Measurements from ENCODE around the gene IGF2BP3. TPM values are rescaled to one million over a fixed set of nuclear protein-coding genes. Genes with fewer than 3 reads are reported as not detected.
"Not testable (repeated sequence)": the region's sequence is repeated elsewhere in the genome, so short reads cannot be mapped to it uniquely, and the experiment has no call there.

IGF2BP3 gene
- total RNA-seq, 1 experiment from 2014 or later: 111 TPM

DNA sequence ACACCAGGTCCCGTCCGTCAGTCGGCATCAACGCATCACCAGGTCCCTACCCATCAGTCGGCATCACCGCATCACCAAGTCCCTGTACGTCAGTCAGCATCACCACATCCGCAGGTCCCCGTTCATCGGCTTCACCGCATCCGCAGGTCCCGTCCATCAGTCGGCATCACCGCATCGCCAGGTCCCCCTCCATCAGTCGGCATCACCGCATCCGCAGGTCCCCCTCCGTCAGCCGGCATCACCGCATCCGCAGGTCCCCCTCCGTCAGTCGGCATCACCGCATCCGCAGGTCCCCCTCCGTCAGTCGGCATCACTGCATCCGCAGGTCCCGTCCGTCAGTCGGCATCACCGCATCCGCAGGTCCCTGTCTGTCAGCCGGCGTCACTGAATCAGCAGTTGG, 55.1 kb downstream of the IGF2BP3 start:
- no peak overlapping the region for H3K4me3 Mint-ChIP-seq (ENCODE audit: low read depth, unreplicated experiment)
- H3K27ac Mint-ChIP-seq (ENCODE audit: unreplicated experiment): no peak overlapping the region
- intact Hi-C loops (cut with micrococcal nuclease; ENCODE audit: unreplicated experiment): no loop called here
- CTCF ChIA-PET: no interaction called here
- DNase-seq: no peak
- no peaks in the 10 kb centered on the region for H3K27me3 Mint-ChIP-seq (ENCODE audit: unreplicated experiment)
- H3K4me1 Mint-ChIP-seq (ENCODE audit: low read depth, unreplicated experiment): peaks cover 41% of the 10 kb centered on the region
- no peaks in the 10 kb centered on the region for H3K9me3 Mint-ChIP-seq (ENCODE audit: low read depth, unreplicated experiment)
- H3K36me3 Mint-ChIP-seq (ENCODE audit: insufficient read depth, unreplicated experiment): peaks cover 61% of the 10 kb centered on the region
- TF ChIP-seq, protein P1, sequence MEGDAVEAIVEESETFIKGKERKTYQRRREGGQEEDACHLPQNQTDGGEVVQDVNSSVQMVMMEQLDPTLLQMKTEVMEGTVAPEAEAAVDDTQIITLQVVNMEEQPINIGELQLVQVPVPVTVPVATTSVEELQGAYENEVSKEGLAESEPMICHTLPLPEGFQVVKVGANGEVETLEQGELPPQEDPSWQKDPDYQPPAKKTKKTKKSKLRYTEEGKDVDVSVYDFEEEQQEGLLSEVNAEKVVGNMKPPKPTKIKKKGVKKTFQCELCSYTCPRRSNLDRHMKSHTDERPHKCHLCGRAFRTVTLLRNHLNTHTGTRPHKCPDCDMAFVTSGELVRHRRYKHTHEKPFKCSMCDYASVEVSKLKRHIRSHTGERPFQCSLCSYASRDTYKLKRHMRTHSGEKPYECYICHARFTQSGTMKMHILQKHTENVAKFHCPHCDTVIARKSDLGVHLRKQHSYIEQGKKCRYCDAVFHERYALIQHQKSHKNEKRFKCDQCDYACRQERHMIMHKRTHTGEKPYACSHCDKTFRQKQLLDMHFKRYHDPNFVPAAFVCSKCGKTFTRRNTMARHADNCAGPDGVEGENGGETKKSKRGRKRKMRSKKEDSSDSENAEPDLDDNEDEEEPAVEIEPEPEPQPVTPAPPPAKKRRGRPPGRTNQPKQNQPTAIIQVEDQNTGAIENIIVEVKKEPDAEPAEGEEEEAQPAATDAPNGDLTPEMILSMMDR (IDR thresholded peaks at IDR 0.05; ENCODE audit: unreplicated experiment): no peak
- BruUV-seq (replicated peaks): no TSS peak

DNA sequence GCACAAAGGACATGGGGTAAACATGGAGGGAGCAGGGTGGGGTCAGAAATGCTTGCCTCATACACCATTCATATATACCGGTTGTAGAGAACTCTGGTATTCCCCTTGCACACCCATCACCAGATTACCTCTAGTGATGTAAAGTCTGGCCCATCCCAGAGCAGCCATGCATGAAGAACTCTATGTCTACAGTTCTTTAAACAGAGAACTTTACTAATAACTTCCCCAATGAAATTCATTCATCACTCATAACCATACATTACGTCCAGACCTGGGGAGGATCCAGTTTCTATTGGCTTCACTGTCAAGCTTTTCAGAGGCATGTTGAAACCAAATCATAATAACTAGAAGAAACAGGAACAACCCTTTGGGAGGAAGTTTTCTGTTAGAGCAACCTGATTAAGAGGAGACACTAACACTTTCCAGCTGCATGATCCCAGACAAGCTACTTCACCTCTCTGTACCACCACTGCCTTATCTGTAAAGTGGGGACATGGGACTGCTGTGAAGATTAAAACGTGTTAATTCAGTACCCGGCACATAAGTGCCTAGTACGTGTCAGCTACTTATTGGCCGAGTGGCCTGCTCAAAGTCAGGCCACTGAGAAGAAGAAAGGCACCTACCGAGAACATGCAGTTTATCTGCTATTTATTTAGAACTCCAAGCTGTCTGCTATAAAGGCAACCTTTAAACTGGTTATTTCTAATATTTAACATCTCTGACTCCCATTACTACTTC, 59.7 kb downstream of the IGF2BP3 start:
- H3K4me3 Mint-ChIP-seq (ENCODE audit: low read depth, unreplicated experiment): no peak overlapping the region
- H3K36me3 Mint-ChIP-seq (ENCODE audit: insufficient read depth, unreplicated experiment): peaks cover 55% of the 10 kb centered on the region
- intact Hi-C loops (cut with micrococcal nuclease; ENCODE audit: unreplicated experiment): no loop called here
- BruUV-seq (replicated peaks): no TSS peak
- no peak overlapping the region for H3K27ac Mint-ChIP-seq (ENCODE audit: unreplicated experiment)
- no peak for DNase-seq
- no peaks in the 10 kb centered on the region for H3K9me3 Mint-ChIP-seq (ENCODE audit: low read depth, unreplicated experiment)
- CTCF ChIA-PET: interaction anchor here (0.9 kb wide), 1 partner anchor 34 kb away, joined by 3 read pairs; no protein-coding TSS in a partner anchor
- peaks cover 15% of the 10 kb centered on the region for H3K4me1 Mint-ChIP-seq (ENCODE audit: low read depth, unreplicated experiment)
- no peaks in the 10 kb centered on the region for H3K27me3 Mint-ChIP-seq (ENCODE audit: unreplicated experiment)
- TF ChIP-seq, protein P1 (IDR thresholded peaks at IDR 0.05; ENCODE audit: unreplicated experiment): no peak

DNA sequence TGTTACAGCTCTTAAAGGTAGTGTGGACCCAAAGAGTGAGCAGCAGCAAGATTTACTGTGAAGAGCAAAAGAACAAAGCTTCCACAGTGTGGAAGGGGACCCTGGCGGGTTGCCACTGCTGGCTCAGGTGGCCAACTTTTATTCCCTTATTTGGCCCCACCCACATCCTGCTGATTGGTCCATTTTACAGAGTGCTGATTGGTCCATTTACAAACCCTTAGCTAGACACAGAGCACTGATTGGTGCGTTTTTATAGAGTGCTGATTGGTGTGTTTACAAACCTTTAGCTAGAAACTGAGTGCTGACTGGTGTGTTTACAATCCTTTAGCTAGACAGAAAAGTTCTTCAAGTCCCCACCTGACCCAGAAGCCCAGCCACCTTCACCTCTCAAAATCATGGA, 63.7 kb downstream of the IGF2BP3 start:
- Mint-ChIP-seq H3K4me1 (ENCODE audit: low read depth, unreplicated experiment) (peaks cover 30% of the 10 kb centered on the region), H3K36me3 (ENCODE audit: insufficient read depth, unreplicated experiment) (peaks cover 63% of the 10 kb centered on the region)
- intact Hi-C loops (cut with micrococcal nuclease; ENCODE audit: unreplicated experiment); H3K27ac Mint-ChIP-seq (ENCODE audit: unreplicated experiment); H3K27me3 Mint-ChIP-seq (ENCODE audit: unreplicated experiment); H3K9me3 Mint-ChIP-seq (ENCODE audit: low read depth, unreplicated experiment); H3K4me3 Mint-ChIP-seq (ENCODE audit: low read depth, unreplicated experiment); DNase-seq; BruUV-seq (replicated peaks): not testable (repeated sequence)
- CTCF ChIA-PET: interaction anchor here (0.6 kb wide), 2 partner anchors 49 to 1055 kb away, joined by 3 to 5 read pairs; no protein-coding TSS in a partner anchor

DNA sequence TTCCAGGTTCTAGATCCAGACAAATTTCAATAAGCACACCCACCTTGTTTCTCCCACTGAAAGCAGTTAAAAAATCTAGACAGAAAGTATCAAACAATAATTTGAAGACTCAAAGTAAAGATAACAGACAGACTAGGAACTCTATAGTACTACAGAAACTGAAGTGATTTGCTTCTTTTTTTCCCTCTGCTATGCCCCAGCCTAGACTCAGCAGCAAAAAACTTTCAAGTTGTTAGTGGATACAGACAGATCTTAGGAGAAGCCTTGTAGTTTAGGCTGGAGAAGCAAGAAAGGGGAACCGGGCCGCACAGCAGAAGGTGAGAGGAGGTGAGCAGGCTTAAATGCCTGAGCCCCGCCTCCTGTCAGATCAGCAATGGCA, 65.1 kb downstream of the IGF2BP3 start:
- intact Hi-C loops (cut with micrococcal nuclease; ENCODE audit: unreplicated experiment): no loop called here
- DNase-seq: no peak
- H3K9me3 Mint-ChIP-seq (ENCODE audit: low read depth, unreplicated experiment): no peaks in the 10 kb centered on the region
- no peaks in the 10 kb centered on the region for H3K27me3 Mint-ChIP-seq (ENCODE audit: unreplicated experiment)
- peaks cover 68% of the 10 kb centered on the region for H3K36me3 Mint-ChIP-seq (ENCODE audit: insufficient read depth, unreplicated experiment)
- TF ChIP-seq, protein P1 (IDR thresholded peaks at IDR 0.05; ENCODE audit: unreplicated experiment): no peak
- CTCF ChIA-PET: no interaction called here
- H3K27ac Mint-ChIP-seq (ENCODE audit: unreplicated experiment): no peak overlapping the region
- peaks cover 23% of the 10 kb centered on the region for H3K4me1 Mint-ChIP-seq (ENCODE audit: low read depth, unreplicated experiment)
- BruUV-seq (replicated peaks): no TSS peak
- H3K4me3 Mint-ChIP-seq (ENCODE audit: low read depth, unreplicated experiment): no peak overlapping the region

All from Calu3 (cell line).